IPS-11a (cell line): ENCODE results near the gene KDM3B.
"Not testable (repeated sequence)": the region's sequence is repeated elsewhere in the genome, so short reads cannot be mapped to it uniquely, and the experiment has no call there.

Experiments
- H3K4me3 ChIP-seq: one replicate; pipeline ENCODE4 v1.5.1; 2013; ENCODE audit warnings: low read depth, low read length, control low read depth

KDM3B gene

GRCh38 chr5:138352071-138352721 is at the start of gene KDM3B:
Gene KDM3B (plus strand): TSS chr5:138352685. CDS start chr5:138352796, 111 bp downstream.
- H3K4me3 ChIP-seq, result peak within 1 kb of the TSS; percentile 77

- no peak overlapping the region for H3K4me3 ChIP-seq
These were observed 49.1 kb upstream of the KDM3B start for GRCh38 chr5:138303372-138303771.

- H3K4me3 ChIP-seq, result no peak overlapping the region
These were observed 46.7 kb upstream of the KDM3B start for GRCh38 chr5:138305797-138306196.

- no peak overlapping the region for H3K4me3 ChIP-seq
These were observed 36.7 kb upstream of the KDM3B start for GRCh38 chr5:138315751-138316278.

- H3K4me3 ChIP-seq, result no peak overlapping the region
These were observed 36.1 kb upstream of the KDM3B start for GRCh38 chr5:138316355-138316754.

GRCh38 chr5:138318211-138318610 is 34.3 kb upstream of the KDM3B start:
- not testable (repeated sequence) for H3K4me3 ChIP-seq

GRCh38 chr5:138330813-138331448 is 21.6 kb upstream of the KDM3B start:
- peak overlapping the region; percentile 88 for H3K4me3 ChIP-seq

- H3K4me3 ChIP-seq, result peak within 1 kb of the TSS; percentile 88
These were observed 20.8 kb upstream of the KDM3B start, which contains the start of gene CDC25C for GRCh38 chr5:138331449-138332368. Gene CDC25C (minus strand): TSS chr5:138331804. CDS start chr5:138331180, 624 bp downstream.

GRCh38 chr5:138334867-138335447 is 17.5 kb upstream of the KDM3B start:
- H3K4me3 ChIP-seq, result no peak overlapping the region

GRCh38 chr5:138336952-138337684 is 15.4 kb upstream of the KDM3B start:
- peak overlapping the region; percentile 82 for H3K4me3 ChIP-seq

GRCh38 chr5:138337685-138338410 is 14.6 kb upstream of the KDM3B start, which contains the start of gene FAM53C:
Gene FAM53C (plus strand): TSS chr5:138338266. CDS start chr5:138341336, 3,070 bp downstream.
- H3K4me3 ChIP-seq, result peak within 1 kb of the TSS; percentile 82

GRCh38 chr5:138338411-138339090 is 13.9 kb upstream of the KDM3B start:
- peak overlapping the region; percentile 82 for H3K4me3 ChIP-seq

- H3K4me3 ChIP-seq, result peak overlapping the region; percentile 82
These were observed 13.4 kb upstream of the KDM3B start for GRCh38 chr5:138339091-138339456.

- H3K4me3 ChIP-seq, result peak overlapping the region; percentile 82
These were observed 13.0 kb upstream of the KDM3B start for GRCh38 chr5:138339464-138339863.

- no peak overlapping the region for H3K4me3 ChIP-seq
These were observed 12.5 kb upstream of the KDM3B start for GRCh38 chr5:138340008-138340407.

GRCh38 chr5:138344887-138345622 is 7.4 kb upstream of the KDM3B start:
- H3K4me3 ChIP-seq, result no peak overlapping the region

GRCh38 chr5:138346889-138347288 is 5.6 kb upstream of the KDM3B start:
- no peak overlapping the region for H3K4me3 ChIP-seq
